Keratinocyte (primary cell): Measurements from ENCODE around the gene GRIA4. TPM values are rescaled to one million over a fixed set of nuclear protein-coding genes. Genes with fewer than 3 reads are reported as not detected.

Experiments
- DNase-seq: peaks from one replicate; pipeline ENCODE4 v3.0.0-alpha.2; 2011; ENCODE audit warnings: low read depth, missing footprints, low spot score
- FAIRE-seq: peaks from 2 replicates; lab custom pipeline; 2011; peaks lifted over from hg19 to GRCh38; lab: Jason Lieb, UNC
- H2AFZ ChIP-seq: 2 replicates; pipeline ENCODE4 v1.6.0; 2012; ENCODE audit warnings: low read length, control low read depth, inconsistent platforms; ENCODE audit not compliant: control insufficient read depth
- H3K27ac ChIP-seq: 2 replicates; pipeline ENCODE4 v1.5.1; 2011; ENCODE audit warnings: low read length; ENCODE audit not compliant: control insufficient read depth, insufficient read depth
- H3K27me3 ChIP-seq: 3 replicates; pipeline ENCODE4 v1.6.0; 2011; ENCODE audit warnings: low read length; ENCODE audit not compliant: control insufficient read depth, insufficient read depth; ENCODE audit errors: extremely low read depth
- H3K36me3 ChIP-seq, 2 experiments: 2 replicates in 1 of 2; 3 replicates in 1 of 2; pipeline ENCODE4 v1.5.1; 2011; ENCODE audit warnings: low read length in 2 of 2, mild to moderate bottlenecking in 1 of 2; ENCODE audit not compliant: control insufficient read depth in 2 of 2, insufficient read depth in 2 of 2; ENCODE audit errors: extremely low read depth in 1 of 2
- H3K4me1 ChIP-seq: 3 replicates; pipeline ENCODE4 v1.5.1; 2011; ENCODE audit warnings: low read length; ENCODE audit not compliant: control insufficient read depth, insufficient read depth; ENCODE audit errors: extremely low read depth
- H3K4me2 ChIP-seq: 3 replicates; pipeline ENCODE4 v1.6.0; 2011; ENCODE audit warnings: low read depth, low read length; ENCODE audit not compliant: control insufficient read depth, insufficient read depth; ENCODE audit errors: extremely low read depth
- H3K4me3 ChIP-seq, 3 experiments: fragments of 200-600 bp in 1 of 3; sonication (generic) in 1 of 3; 2 replicates in 2 of 3; 3 replicates in 1 of 3; pipeline ENCODE4 v1.5.1; 2011 to 2016; ENCODE audit warnings: low read length in 3 of 3, mild to moderate bottlenecking in 3 of 3, control low read depth in 2 of 3, inconsistent platforms in 1 of 3, low read depth in 1 of 3, mixed read lengths in 1 of 3, mixed run types in 1 of 3, moderate library complexity in 1 of 3; ENCODE audit not compliant: control insufficient read depth in 2 of 3, insufficient read depth in 2 of 3; ENCODE audit errors: extremely low read depth in 1 of 3
- H3K79me2 ChIP-seq: 2 replicates; pipeline ENCODE4 v1.6.0; 2012; ENCODE audit warnings: low read length; ENCODE audit not compliant: control insufficient read depth, insufficient read depth
- H3K9ac ChIP-seq: 3 replicates; pipeline ENCODE4 v1.6.0; 2011; ENCODE audit warnings: low read length; ENCODE audit not compliant: control insufficient read depth, insufficient read depth; ENCODE audit errors: extremely low read depth
- H3K9me1 ChIP-seq: 3 replicates; pipeline ENCODE4 v1.6.0; 2011; ENCODE audit warnings: low read length; ENCODE audit not compliant: control insufficient read depth, insufficient read depth; ENCODE audit errors: extremely low read depth
- H3K9me3 ChIP-seq: 2 replicates; pipeline ENCODE4 v1.5.1; 2012; ENCODE audit warnings: low read depth, low read length; ENCODE audit not compliant: control insufficient read depth
- H4K20me1 ChIP-seq: 3 replicates; pipeline ENCODE4 v1.6.0; 2011; ENCODE audit warnings: low read length; ENCODE audit not compliant: control insufficient read depth, insufficient read depth; ENCODE audit errors: extremely low read depth
- CTCF ChIP-seq, 3 experiments: IDR thresholded peaks in 1 of 3; conservative IDR thresholded peaks in 1 of 3; optimal IDR thresholded peaks in 1 of 3; 2 replicates in 2 of 3; 3 replicates in 1 of 3; pipeline versions ENCODE3 to v1.5.1; 2011; ENCODE audit warnings: low read length in 3 of 3, mild to moderate bottlenecking in 3 of 3, moderate library complexity in 2 of 3, control low read depth in 1 of 3, inconsistent platforms in 1 of 3; ENCODE audit not compliant: insufficient read depth in 2 of 3; ENCODE audit errors: extremely low read depth in 1 of 3
- EZH2 ChIP-seq: IDR thresholded peaks from one replicate; pipeline ENCODE4 v1.6.1; 2012; ENCODE audit warnings: inconsistent platforms, mild to moderate bottlenecking, low read length, moderate library complexity
- dilution Hi-C: fragments of 300-500 bp; cut with MboI; formaldehyde crosslinking; loops from one replicate; pipeline ENCODE4 v1.7.0; 2020; ENCODE audit warnings: low sequenced_read_pairs; ENCODE audit not compliant: extremely low pct_ligation_motif_present
- polyA plus RNA-seq, 5 experiments: library from polyadenylated mRNA; depleted of rRNA in 3 of 5; stranded (reverse) in 3 of 5; stranded (forward) in 1 of 5; unstranded in 1 of 5; fragments of >200 nt; gene quantifications; 1 replicate in 1 of 5; 2 replicates in 3 of 5; 3 replicates in 1 of 5; pipeline versions ENCODE4 v1.2.1 to v1.2.3, GENCODE V29; 2011 to 2012; ENCODE audit warnings: missing spikeins in 2 of 5, low read depth in 1 of 5, low replicate concordance in 1 of 5

Gene GRIA4
- polyA plus RNA-seq, 1 donor (not counting 4 experiments of a cell fraction or from before 2014, with no cell fraction given): not detected

- H3K4me2 ChIP-seq: no peak overlapping the region
- no peaks in the 10 kb centered on the region for H3K9me3 ChIP-seq
- H3K4me1 ChIP-seq: no peaks in the 10 kb centered on the region
- H3K9me1 ChIP-seq: no peaks in the 10 kb centered on the region
- H3K4me3 ChIP-seq: no peak overlapping the region
- H3K79me2 ChIP-seq: no peaks in the 10 kb centered on the region
- no peaks in the 10 kb centered on the region for H4K20me1 ChIP-seq
- H2AFZ ChIP-seq: no peak overlapping the region
- H3K27ac ChIP-seq: no peak overlapping the region
- H3K36me3 ChIP-seq: no peaks in the 10 kb centered on the region
- H3K27me3 ChIP-seq: no peaks in the 10 kb centered on the region
- DNase-seq (no peak), FAIRE-seq (no peak)
- dilution Hi-C loops: no loop called here
- TF ChIP-seq CTCF (optimal IDR thresholded peaks at IDR 0.05 in 1 of 3, IDR thresholded peaks at IDR 0.05 in 1 of 3, conservative IDR thresholded peaks at IDR 0.05 in 1 of 3; ENCODE audit: extremely low read depth in 1 of 3, insufficient read depth in 2 of 3, low read length in 3 of 3): no peak
- TF ChIP-seq EZH2: no peak
- H3K9ac ChIP-seq: no peak overlapping the region
Measured at GRCh38 chr11:105910095-105910715, 300.3 kb downstream of the GRIA4 start.

- H3K27me3 ChIP-seq: no peaks in the 10 kb centered on the region
- H3K4me3 ChIP-seq: no peak overlapping the region
- no peak overlapping the region for H3K27ac ChIP-seq
- FAIRE-seq (no peak), DNase-seq (no peak)
- no peaks in the 10 kb centered on the region for H3K4me1 ChIP-seq
- H4K20me1 ChIP-seq: no peaks in the 10 kb centered on the region
- TF ChIP-seq EZH2: no peak
- no peak for TF ChIP-seq CTCF (optimal IDR thresholded peaks at IDR 0.05 in 1 of 3, IDR thresholded peaks at IDR 0.05 in 1 of 3, conservative IDR thresholded peaks at IDR 0.05 in 1 of 3; ENCODE audit: extremely low read depth in 1 of 3, insufficient read depth in 2 of 3, low read length in 3 of 3)
- no peaks in the 10 kb centered on the region for H3K36me3 ChIP-seq
- H3K9me3 ChIP-seq: no peaks in the 10 kb centered on the region
- no peaks in the 10 kb centered on the region for H3K9me1 ChIP-seq
- H2AFZ ChIP-seq: no peak overlapping the region
- H3K79me2 ChIP-seq: no peaks in the 10 kb centered on the region
- H3K4me2 ChIP-seq: no peak overlapping the region
- dilution Hi-C loops: no loop called here
- no peak overlapping the region for H3K9ac ChIP-seq
Measured at GRCh38 chr11:105911454-105911853, 301.6 kb downstream of the GRIA4 start.
